Neural progenitor cell (in vitro differentiated cells): ENCODE results near the gene CORT. TPM values are rescaled to one million over a fixed set of nuclear protein-coding genes. Genes with fewer than 3 reads are reported as not detected.
"Not testable (repeated sequence)": the region's sequence is repeated elsewhere in the genome, so short reads cannot be mapped to it uniquely, and the experiment has no call there.

Source experiments
- DNase-seq: peaks from one replicate; pipeline ENCODE4 v3.0.0-alpha.2; 2016; ENCODE audit warnings: low spot score
- H2AFZ ChIP-seq: fragments of 200-600 bp; sonication (generic); replicated peaks from 2 replicates; pipeline ENCODE4 v1.6.1; 2016; ENCODE audit warnings: antibody characterized with exemption
- H3F3A ChIP-seq: fragments of 200-600 bp; sonication (generic); 2 replicates; pipeline ENCODE4 v1.6.1; 2016; ENCODE audit warnings: antibody characterized with exemption, low read depth
- H3K27ac ChIP-seq: fragments of 200-600 bp; sonication (generic); 2 replicates; pipeline ENCODE4 v1.5.1; 2016; ENCODE audit warnings: mild to moderate bottlenecking
- H3K27me3 ChIP-seq: fragments of 200-600 bp; sonication (generic); 2 replicates; pipeline ENCODE4 v1.6.1; 2016; ENCODE audit warnings: mild to moderate bottlenecking, moderate library complexity
- H3K36me3 ChIP-seq: fragments of 200-600 bp; sonication (generic); 2 replicates; pipeline ENCODE4 v1.5.1; 2016
- H3K4me1 ChIP-seq: fragments of 200-600 bp; sonication (generic); 2 replicates; pipeline ENCODE4 v1.6.1; 2016; ENCODE audit warnings: mixed run types
- H3K4me2 ChIP-seq: fragments of 200-600 bp; sonication (generic); 2 replicates; pipeline ENCODE4 v1.6.1; 2016
- H3K4me3 ChIP-seq: fragments of 200-600 bp; sonication (generic); 2 replicates; pipeline ENCODE4 v1.5.1; 2016
- H3K79me2 ChIP-seq: fragments of 200-600 bp; sonication (generic); 2 replicates; pipeline ENCODE4 v1.6.1; 2016; ENCODE audit warnings: low read depth
- H3K9ac ChIP-seq: fragments of 200-600 bp; sonication (generic); 2 replicates; pipeline ENCODE4 v1.6.1; 2016
- H3K9me3 ChIP-seq: fragments of 200-600 bp; sonication (generic); 2 replicates; pipeline ENCODE4 v1.5.1; 2016; ENCODE audit warnings: low read depth
- H4K20me1 ChIP-seq: fragments of 200-600 bp; sonication (generic); 2 replicates; pipeline ENCODE4 v1.6.1; 2016; ENCODE audit warnings: low read depth
- H3K27ac Mint-ChIP-seq: 3 replicates; pipeline ENCODE4 v1.8.0; 2021; ENCODE audit warnings: mixed read lengths
- H3K27me3 Mint-ChIP-seq: 2 replicates; pipeline ENCODE4 v1.8.0; 2022; ENCODE audit warnings: low read depth, mild to moderate bottlenecking, inconsistent platforms, moderate library complexity, mixed read lengths; ENCODE audit not compliant: insufficient read depth
- H3K36me3 Mint-ChIP-seq: 3 replicates; pipeline ENCODE4 v1.8.0; 2021; ENCODE audit warnings: mixed read lengths
- H3K4me1 Mint-ChIP-seq: 3 replicates; pipeline ENCODE4 v1.8.0; 2021; ENCODE audit warnings: mixed read lengths
- H3K4me3 Mint-ChIP-seq: 3 replicates; pipeline ENCODE4 v1.8.0; 2021; ENCODE audit warnings: mild to moderate bottlenecking, moderate library complexity, mixed read lengths
- H3K9me3 Mint-ChIP-seq: 3 replicates; pipeline ENCODE4 v1.8.0; 2020; ENCODE audit warnings: mixed read lengths
- CTCF ChIP-seq: fragments of 200-600 bp; sonication (generic); IDR thresholded peaks from 2 replicates; pipeline ENCODE4 v1.5.1; 2017; ENCODE audit warnings: antibody characterized with exemption, mild to moderate bottlenecking
- EZH2 ChIP-seq: fragments of 200-600 bp; sonication (generic); IDR thresholded peaks from 2 replicates; pipeline ENCODE4 v1.6.1; 2017; ENCODE audit warnings: antibody characterized with exemption, mild to moderate bottlenecking, moderate library complexity
- EZH2phosphoT487 ChIP-seq: fragments of 200-600 bp; sonication (generic); IDR thresholded peaks from 2 replicates; pipeline ENCODE4 v1.6.1; 2017; ENCODE audit warnings: antibody characterized with exemption
- total RNA-seq: library from RNA; depleted of rRNA; stranded (reverse); fragments of >200 nt; gene quantifications from 2 replicates; pipeline ENCODE4 v1.2.3, GENCODE V29; 2015; ENCODE audit warnings: low replicate concordance

The CORT gene
- total RNA-seq, 1 donor from 2014 or later = not detected

- peaks cover 5% of the 10 kb centered on the region for H3K36me3 Mint-ChIP-seq
- H3K27ac Mint-ChIP-seq = no peak overlapping the region
Measured at GRCh38 chr1:10473145-10473765, 23.4 kb downstream of the CORT start.

GRCh38 chr1:10474309-10474612, 24.4 kb downstream of the CORT start:
- Histone ChIP-seq H3K4me1 (peaks cover 19% of the 10 kb centered on the region), H4K20me1 (peaks cover 25% of the 10 kb centered on the region), H3K4me2 (peak overlapping the region; percentile 84), H2AFZ (peak overlapping the region; percentile 77), H3F3A (peaks cover 14% of the 10 kb centered on the region), H3K4me3 (peak overlapping the region; percentile 92), H3K79me2 (peaks cover 70% of the 10 kb centered on the region)
- H3K9me3 ChIP-seq, H3K27me3 Mint-ChIP-seq, H3K36me3 Mint-ChIP-seq, H3K27ac ChIP-seq, H3K27me3 ChIP-seq, DNase-seq, H3K9ac ChIP-seq, H3K36me3 ChIP-seq, H3K9me3 Mint-ChIP-seq: not testable (repeated sequence)
- Mint-ChIP-seq H3K4me1 (peaks cover 34% of the 10 kb centered on the region), H3K4me3 (peak overlapping the region; percentile 95), H3K27ac (peak overlapping the region; percentile 86)

More at GRCh38 chr1:10473145-10473765, 23.4 kb downstream of the CORT start:
- Histone ChIP-seq H3K36me3 (no peaks in the 10 kb centered on the region), H4K20me1 (peaks cover 23% of the 10 kb centered on the region), H3K9me3 (no peaks in the 10 kb centered on the region), H3K79me2 (peaks cover 62% of the 10 kb centered on the region), H3K4me3 (no peak overlapping the region), H3K9ac (no peak overlapping the region), H2AFZ (peak overlapping the region; percentile 100), H3K27ac (no peak overlapping the region), H3F3A (peaks cover 14% of the 10 kb centered on the region), H3K4me2 (peak overlapping the region; percentile 85), H3K27me3 (no peaks in the 10 kb centered on the region), H3K4me1 (peaks cover 19% of the 10 kb centered on the region)
- peaks cover 2% of the 10 kb centered on the region for H3K27me3 Mint-ChIP-seq
- H3K9me3 Mint-ChIP-seq = no peaks in the 10 kb centered on the region
- H3K4me3 Mint-ChIP-seq = peak overlapping the region; percentile 96
- peaks cover 34% of the 10 kb centered on the region for H3K4me1 Mint-ChIP-seq
- TF ChIP-seq CTCF (no peak), EZH2phosphoT487 (no peak), EZH2 (no peak)
- no peak for DNase-seq

GRCh38 chr1:10474613-10475507, 25.0 kb downstream of the CORT start, which contains the start of gene PEX14:
Gene PEX14 (plus strand): TSS chr1:10474950. CDS start chr1:10474967, 17 bp downstream.
- H3K36me3 Mint-ChIP-seq = no peaks in the 10 kb centered on the region
- Histone ChIP-seq H4K20me1 (peaks cover 24% of the 10 kb centered on the region), H3K9me3 (no peaks in the 10 kb centered on the region), H3K4me1 (peaks cover 19% of the 10 kb centered on the region), H2AFZ (peak within 1 kb of the TSS; percentile 77), H3K4me3 (peak within 1 kb of the TSS; percentile 92), H3K4me2 (peak within 1 kb of the TSS; percentile 84), H3K36me3 (no peaks in the 10 kb centered on the region), H3K27me3 (no peaks in the 10 kb centered on the region), H3K79me2 (peaks cover 73% of the 10 kb centered on the region), H3K9ac (peak within 1 kb of the TSS; percentile 75), H3F3A (peaks cover 14% of the 10 kb centered on the region), H3K27ac (peak within 1 kb of the TSS; percentile 31)
- no peaks in the 10 kb centered on the region for H3K9me3 Mint-ChIP-seq
- no peak for TF ChIP-seq EZH2
- TF ChIP-seq CTCF = no peak
- TF ChIP-seq EZH2phosphoT487 = no peak
- peak; percentile 95 for DNase-seq
- H3K4me3 Mint-ChIP-seq = peak within 1 kb of the TSS; percentile 99
- H3K4me1 Mint-ChIP-seq = peaks cover 34% of the 10 kb centered on the region
- H3K27ac Mint-ChIP-seq = peak within 1 kb of the TSS; percentile 86
- peaks cover 2% of the 10 kb centered on the region for H3K27me3 Mint-ChIP-seq
